Large intestine (tissue), 3 donors: ENCODE measurements around the gene TCF25. TPM values are rescaled to one million over a fixed set of nuclear protein-coding genes. Genes with fewer than 3 reads are reported as not detected.

Experiments
- DNase-seq, 2 donors: peaks; one replicate each; pipeline versions ENCODE4 v3.0.0 to v3.0.0-alpha.2; 2013
- H3K27ac ChIP-seq: one replicate; pipeline ENCODE4 v1.5.1; 2013; ENCODE audit warnings: low read length
- H3K27me3 ChIP-seq: 2 replicates; pipeline ENCODE4 v1.6.1; 2013; ENCODE audit warnings: low read length; ENCODE audit not compliant: control insufficient read depth, insufficient read depth
- H3K36me3 ChIP-seq: 2 replicates; pipeline ENCODE4 v1.6.1; 2013; ENCODE audit warnings: low read length; ENCODE audit not compliant: control insufficient read depth, insufficient read depth
- H3K4me1 ChIP-seq: one replicate; pipeline ENCODE4 v1.6.1; 2013; ENCODE audit warnings: low read length; ENCODE audit not compliant: control insufficient read depth, insufficient read depth
- H3K4me3 ChIP-seq: one replicate; pipeline ENCODE4 v1.5.1; 2013; ENCODE audit warnings: low read length
- H3K9me3 ChIP-seq: one replicate; pipeline ENCODE4 v1.6.1; 2013; ENCODE audit warnings: mild to moderate bottlenecking, low read depth, low read length, moderate library complexity; ENCODE audit not compliant: control insufficient read depth
- WGBS: methylation state at CpG from one replicate; pipeline ENCODE4 v1.1.5; 2013; ENCODE audit warnings: low lambda C conversion rate; ENCODE audit not compliant: insufficient coverage; 5-methylcytosine and 5-hydroxymethylcytosine counted together
- polyA plus RNA-seq: library from polyadenylated mRNA; unstranded; fragments of 120-200 nt; gene quantifications from one replicate; pipeline ENCODE4 v1.2.1, GENCODE V29; 2013

TCF25 gene
- polyA plus RNA-seq, 1 donor: 129 TPM

DNA sequence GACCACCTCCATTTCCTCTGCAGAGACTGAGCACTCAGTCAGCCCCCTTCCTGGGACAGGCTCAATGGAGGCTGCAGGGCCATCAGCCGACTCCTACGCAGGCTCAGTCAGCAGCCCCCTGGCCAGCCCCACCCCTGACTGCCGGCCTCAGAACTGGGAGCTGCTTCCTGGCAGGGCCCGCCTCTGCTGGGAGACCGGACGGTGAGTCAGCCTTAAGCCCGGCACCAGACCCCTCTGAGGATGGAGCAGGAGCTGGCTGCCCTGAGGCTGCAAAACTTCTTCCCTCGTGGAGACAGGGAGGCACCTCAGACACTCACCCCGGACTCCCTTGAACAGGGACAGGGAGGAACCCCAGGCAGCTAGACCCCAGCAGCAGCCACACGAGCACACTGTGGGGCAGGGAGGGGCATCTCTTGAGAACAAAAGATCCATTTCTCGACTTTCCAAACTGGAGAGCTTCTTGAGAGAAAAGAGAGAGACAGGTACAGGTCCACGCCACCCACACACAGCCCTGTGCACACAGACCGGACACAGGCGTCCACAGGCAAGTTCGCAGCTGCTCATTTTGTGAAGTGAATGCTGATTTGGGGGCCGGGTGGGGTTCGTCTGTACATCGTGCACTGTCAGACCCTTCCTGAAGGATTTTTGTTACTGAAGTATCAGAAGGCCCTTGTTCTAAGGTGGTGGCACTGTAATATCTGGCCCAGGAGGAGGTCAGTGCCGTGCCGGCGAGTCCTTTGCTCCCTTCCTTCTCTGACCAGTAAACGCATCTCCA, 48.5 kb downstream of the TCF25 start:
- H3K27ac ChIP-seq: peak overlapping the region; percentile 65
- peaks cover 28% of the 10 kb centered on the region for H3K9me3 ChIP-seq
- no peaks in the 10 kb centered on the region for H3K36me3 ChIP-seq
- H3K4me1 ChIP-seq: peaks cover 46% of the 10 kb centered on the region
- peak overlapping the region; percentile 56 for H3K4me3 ChIP-seq
- WGBS: 40% methylated on average over 1 of the region's 22 CpGs
- DNase-seq: peak in 1 of 2 donors; percentile 48
- H3K27me3 ChIP-seq: peaks cover 74% of the 10 kb centered on the region

- no peaks in the 10 kb centered on the region for H3K36me3 ChIP-seq
- DNase-seq: peak in 1 of 2 donors; percentile 55
- H3K27me3 ChIP-seq: peaks cover 74% of the 10 kb centered on the region
- peak overlapping the region; percentile 65 for H3K27ac ChIP-seq
- H3K4me3 ChIP-seq: peak overlapping the region; percentile 56
- H3K4me1 ChIP-seq: peaks cover 44% of the 10 kb centered on the region
- no CpG with 5 or more reads among the region's 31 CpGs for WGBS
- peaks cover 28% of the 10 kb centered on the region for H3K9me3 ChIP-seq
Measured at GRCh38 chr16:89922477-89922883, 49.1 kb downstream of the TCF25 start.

DNA sequence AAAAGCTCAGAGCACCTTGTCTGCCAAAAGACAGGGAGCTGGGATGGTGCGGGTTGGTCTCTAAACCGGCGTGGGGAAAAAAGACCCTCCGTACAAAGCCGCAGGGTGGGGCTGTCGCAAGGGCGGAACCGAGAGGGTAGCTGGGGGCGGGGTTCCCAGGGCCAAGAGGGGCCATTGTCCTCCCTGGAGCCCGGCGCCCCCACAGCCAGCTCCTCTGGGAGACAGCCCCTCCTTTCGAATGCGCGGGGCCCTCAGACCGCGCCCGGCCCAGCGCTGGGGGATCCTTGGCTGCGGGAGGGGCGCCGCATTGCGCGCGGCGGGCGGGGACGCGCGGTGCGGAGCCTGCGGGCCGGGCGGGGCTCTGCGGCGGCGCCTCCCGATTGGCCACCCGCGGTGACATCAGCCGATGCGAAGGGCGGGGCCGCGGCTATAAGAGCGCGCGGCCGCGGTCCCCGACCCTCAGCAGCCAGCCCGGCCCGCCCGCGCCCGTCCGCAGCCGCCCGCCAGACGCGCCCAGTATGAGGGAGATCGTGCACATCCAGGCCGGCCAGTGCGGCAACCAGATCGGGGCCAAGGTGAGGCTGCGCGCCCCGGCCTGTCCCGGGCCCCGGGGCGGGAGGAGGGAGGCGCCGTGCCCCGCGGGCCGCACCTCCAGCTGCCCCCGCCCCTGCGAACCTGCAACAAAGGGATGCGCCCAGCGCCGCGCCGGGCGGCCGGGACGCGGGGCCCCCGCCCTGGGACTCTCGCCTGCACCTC, 49.7 kb downstream of the TCF25 start, which contains the start of gene TUBB3:
Gene TUBB3, plus strand, starts transcription at position 459 of the 756 bp plus-strand sequence. Its CDS starts 60 bp downstream, at position 519.
- Histone ChIP-seq H3K36me3 (no peaks in the 10 kb centered on the region), H3K4me1 (peaks cover 38% of the 10 kb centered on the region), H3K27me3 (peaks cover 78% of the 10 kb centered on the region), H3K4me3 (peak within 1 kb of the TSS; percentile 56), H3K9me3 (peaks cover 28% of the 10 kb centered on the region), H3K27ac (peak within 1 kb of the TSS; percentile 65)
- no CpG with 5 or more reads among the region's 88 CpGs for WGBS
- peak in 1 of 2 donors; percentile 74 for DNase-seq

GRCh38 chr16:89923640-89924296, 50.4 kb downstream of the TCF25 start:
- Histone ChIP-seq H3K9me3 (peaks cover 26% of the 10 kb centered on the region), H3K4me3 (peak overlapping the region; percentile 32), H3K27me3 (peaks cover 72% of the 10 kb centered on the region), H3K27ac (no peak overlapping the region), H3K36me3 (no peaks in the 10 kb centered on the region), H3K4me1 (peaks cover 31% of the 10 kb centered on the region)
- DNase-seq: no peak
- no CpG with 5 or more reads among the region's 41 CpGs for WGBS

- H3K4me3 ChIP-seq: peak overlapping the region; percentile 32
- H3K27me3 ChIP-seq: peaks cover 66% of the 10 kb centered on the region
- DNase-seq: peak in 1 of 2 donors; percentile 38
- peaks cover 28% of the 10 kb centered on the region for H3K4me1 ChIP-seq
- H3K27ac ChIP-seq: no peak overlapping the region
- H3K36me3 ChIP-seq: no peaks in the 10 kb centered on the region
- H3K9me3 ChIP-seq: peaks cover 24% of the 10 kb centered on the region
- WGBS: no CpG with 5 or more reads among the region's 14 CpGs
Measured at GRCh38 chr16:89924297-89924924, 51.0 kb downstream of the TCF25 start.

DNA sequence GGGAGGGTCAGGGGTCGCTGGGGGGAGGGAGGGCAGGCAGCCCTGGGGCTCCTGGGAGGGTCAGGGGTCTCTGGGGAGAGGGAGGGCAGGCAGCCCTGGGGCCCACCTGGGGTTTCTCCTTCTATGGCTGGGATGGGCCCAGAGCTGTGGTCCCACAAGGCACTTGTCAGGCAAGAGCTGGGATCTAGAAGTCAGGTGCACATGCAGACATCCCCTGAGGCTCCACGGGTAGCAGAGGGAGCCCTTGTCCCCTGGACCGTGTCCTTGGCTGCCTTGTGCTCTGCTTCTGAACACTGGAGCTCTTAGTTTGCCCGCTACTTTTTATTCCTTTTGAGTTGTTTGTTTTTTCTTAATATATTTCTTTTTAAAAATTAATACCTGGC, 51.5 kb downstream of the TCF25 start:
- H3K27me3 ChIP-seq: peaks cover 61% of the 10 kb centered on the region
- DNase-seq: no peak
- no peak overlapping the region for H3K4me3 ChIP-seq
- H3K27ac ChIP-seq: no peak overlapping the region
- peaks cover 28% of the 10 kb centered on the region for H3K4me1 ChIP-seq
- no CpG with 5 or more reads among the region's 4 CpGs for WGBS
- peaks cover 19% of the 10 kb centered on the region for H3K9me3 ChIP-seq
- H3K36me3 ChIP-seq: no peaks in the 10 kb centered on the region

DNA sequence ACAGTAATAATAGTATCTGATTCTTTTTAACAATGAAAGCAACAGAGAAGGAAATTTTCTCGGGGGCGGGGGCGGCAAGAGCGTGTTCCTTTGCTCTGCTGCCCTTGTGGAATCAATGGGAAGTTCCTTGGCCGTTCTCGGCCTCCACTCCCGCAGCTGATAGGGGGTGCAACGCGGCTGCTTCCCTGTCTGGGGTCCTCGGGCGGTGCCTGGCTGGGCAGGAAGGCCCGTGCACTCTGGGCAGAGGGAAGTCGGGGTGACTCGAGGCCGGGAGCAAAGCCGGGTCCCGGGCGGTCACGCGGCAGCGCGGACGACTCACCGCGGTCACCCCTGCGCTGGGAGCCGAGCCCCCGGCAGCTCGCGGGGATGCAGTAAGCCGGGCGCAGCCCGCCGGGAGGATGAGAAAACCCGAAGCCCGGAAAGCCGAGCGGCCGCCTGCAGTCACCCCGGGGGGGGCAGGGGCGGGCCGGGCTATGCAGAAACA, 52.2 kb downstream of the TCF25 start:
- Histone ChIP-seq H3K27ac (no peak overlapping the region), H3K4me1 (peaks cover 28% of the 10 kb centered on the region), H3K36me3 (no peaks in the 10 kb centered on the region), H3K9me3 (peaks cover 18% of the 10 kb centered on the region), H3K27me3 (peaks cover 54% of the 10 kb centered on the region), H3K4me3 (peak overlapping the region; percentile 36)
- no CpG with 5 or more reads among the region's 42 CpGs for WGBS
- DNase-seq: no peak

DNA sequence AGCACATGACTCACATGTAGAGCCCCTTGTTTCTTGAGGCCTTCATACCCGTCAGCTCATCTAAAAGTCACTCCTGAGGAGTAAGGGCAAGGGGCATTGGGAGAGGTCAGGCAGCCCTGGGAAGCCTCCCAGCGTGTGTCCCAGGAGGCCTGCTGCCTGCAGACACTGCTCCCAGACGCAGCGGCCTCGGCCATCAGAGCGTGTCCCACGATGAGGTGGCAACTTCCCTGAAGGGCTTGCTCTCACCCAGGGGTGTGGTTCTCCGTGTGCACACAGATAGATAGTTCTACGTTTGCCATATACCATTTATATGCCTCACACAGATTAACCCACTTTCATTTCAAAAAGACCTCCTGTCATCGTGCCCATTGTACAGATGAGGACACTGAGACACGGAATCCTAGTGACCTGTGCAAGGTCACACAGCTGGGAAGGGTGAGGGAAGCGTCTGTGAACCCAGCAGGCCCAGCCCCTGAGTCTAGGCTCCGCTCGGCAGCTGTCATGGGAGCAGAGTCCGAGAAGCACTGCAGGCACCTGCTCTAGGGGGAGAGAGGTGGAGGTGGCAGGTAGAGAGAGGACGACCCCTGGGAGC, 58.0 kb downstream of the TCF25 start:
- Histone ChIP-seq H3K27me3 (peaks cover 4% of the 10 kb centered on the region), H3K9me3 (peaks cover 5% of the 10 kb centered on the region), H3K27ac (no peak overlapping the region), H3K4me3 (no peak overlapping the region), H3K36me3 (no peaks in the 10 kb centered on the region), H3K4me1 (no peaks in the 10 kb centered on the region)
- no peak for DNase-seq
- WGBS: no CpG with 5 or more reads among the region's 16 CpGs

- no peaks in the 10 kb centered on the region for H3K4me1 ChIP-seq
- H3K36me3 ChIP-seq: no peaks in the 10 kb centered on the region
- H3K27ac ChIP-seq: no peak overlapping the region
- H3K27me3 ChIP-seq: peaks cover 4% of the 10 kb centered on the region
- DNase-seq: no peak
- no peak overlapping the region for H3K4me3 ChIP-seq
- WGBS: no CpG with 5 or more reads among the region's 6 CpGs
- H3K9me3 ChIP-seq: peaks cover 4% of the 10 kb centered on the region
Measured at GRCh38 chr16:89931964-89932363, 58.6 kb downstream of the TCF25 start.
